ENCODE results near the gene ST6GALNAC3.
"Not testable (repeated sequence)": the region's sequence is repeated elsewhere in the genome, so short reads cannot be mapped to it uniquely, and the experiment has no call there.

The ST6GALNAC3 gene

DNA sequence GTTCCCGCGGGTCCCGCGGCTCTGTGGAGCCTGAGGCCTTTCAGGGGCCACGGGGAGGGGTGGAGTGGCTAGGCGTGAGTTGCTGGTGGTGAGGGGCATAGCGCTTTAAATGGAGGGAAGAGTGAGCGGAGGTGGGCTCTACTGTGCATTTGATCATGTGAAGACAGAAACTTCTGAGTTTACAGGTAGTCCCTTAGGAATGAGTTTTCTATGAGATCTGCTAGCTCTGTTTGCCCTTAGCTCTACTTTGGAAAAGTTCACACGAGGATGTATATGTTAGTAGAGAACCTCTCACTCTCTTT, 593 bp downstream of the ST6GALNAC3 start:
- no peak for DNase-seq

DNA sequence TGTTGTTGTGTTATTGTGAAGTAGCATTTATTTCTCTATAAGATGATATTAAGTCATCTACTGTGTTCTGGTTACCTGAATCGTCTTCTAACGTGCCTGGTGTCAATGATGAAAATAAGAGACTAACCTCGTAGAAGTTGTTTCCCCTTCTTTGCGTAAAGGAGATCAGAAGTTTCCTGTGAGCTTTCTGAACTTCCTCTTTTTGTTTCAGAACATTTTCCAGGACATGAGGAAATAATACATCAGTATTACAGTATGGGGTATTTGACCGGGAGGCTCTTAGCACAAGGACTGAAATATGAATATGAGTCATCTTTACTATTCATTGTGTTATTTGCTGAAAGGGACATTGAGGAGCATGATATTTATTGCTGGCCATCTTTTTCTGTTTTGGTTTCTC, 1.3 kb downstream of the ST6GALNAC3 start:
- DNase-seq, result no peak

- DNase-seq, result no peak
Measured at GRCh38 chr1:76079475-76080227, 5.1 kb downstream of the ST6GALNAC3 start.

DNA sequence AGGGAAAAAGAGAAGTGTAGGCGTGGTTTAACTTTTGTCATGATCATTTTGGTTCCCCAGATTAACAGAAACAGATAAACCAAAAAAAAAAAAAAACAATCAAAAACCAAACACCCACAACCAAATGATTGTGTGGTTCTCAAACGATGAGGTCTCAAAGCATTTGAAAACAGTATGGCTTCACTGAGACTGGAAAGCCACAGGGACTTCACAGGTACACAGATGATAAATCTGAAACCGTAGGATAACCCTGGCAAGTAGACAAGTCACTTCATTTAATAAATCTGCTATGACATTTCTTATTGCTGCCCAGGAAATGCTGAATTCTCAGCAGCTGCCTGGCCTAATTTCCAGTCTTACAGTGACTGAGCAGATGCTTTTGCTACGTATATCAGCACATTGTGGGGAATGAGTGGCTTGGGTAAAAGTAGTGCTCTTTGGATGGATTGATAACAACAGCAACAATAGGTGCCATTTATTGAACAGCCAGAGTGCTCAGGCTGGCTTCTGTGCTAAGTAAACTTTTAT, 6.1 kb downstream of the ST6GALNAC3 start:
- no peak for DNase-seq

DNA sequence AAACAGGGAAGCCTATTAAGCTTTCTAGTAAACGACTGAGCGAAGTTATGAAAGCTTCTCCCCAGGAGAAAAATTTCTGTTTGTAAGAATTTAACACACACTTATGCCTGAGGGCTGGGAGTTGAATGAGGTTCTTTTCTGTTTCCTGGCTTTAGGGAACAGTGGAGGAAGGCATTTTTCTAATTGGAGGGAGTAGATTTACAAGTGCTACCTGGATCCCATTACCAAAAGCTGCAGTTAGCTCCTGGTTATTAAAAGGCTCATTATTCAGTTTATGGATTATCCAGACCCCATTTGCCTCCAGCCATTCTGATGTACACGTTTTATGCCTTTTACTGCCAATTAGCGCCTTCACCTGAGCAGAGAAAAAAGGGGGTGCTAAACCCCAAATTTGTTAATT, 7.5 kb downstream of the ST6GALNAC3 start:
- DNase-seq, result no peak

GRCh38 chr1:76083189-76083588, 8.6 kb downstream of the ST6GALNAC3 start:
- DNase-seq, result no peak

DNA sequence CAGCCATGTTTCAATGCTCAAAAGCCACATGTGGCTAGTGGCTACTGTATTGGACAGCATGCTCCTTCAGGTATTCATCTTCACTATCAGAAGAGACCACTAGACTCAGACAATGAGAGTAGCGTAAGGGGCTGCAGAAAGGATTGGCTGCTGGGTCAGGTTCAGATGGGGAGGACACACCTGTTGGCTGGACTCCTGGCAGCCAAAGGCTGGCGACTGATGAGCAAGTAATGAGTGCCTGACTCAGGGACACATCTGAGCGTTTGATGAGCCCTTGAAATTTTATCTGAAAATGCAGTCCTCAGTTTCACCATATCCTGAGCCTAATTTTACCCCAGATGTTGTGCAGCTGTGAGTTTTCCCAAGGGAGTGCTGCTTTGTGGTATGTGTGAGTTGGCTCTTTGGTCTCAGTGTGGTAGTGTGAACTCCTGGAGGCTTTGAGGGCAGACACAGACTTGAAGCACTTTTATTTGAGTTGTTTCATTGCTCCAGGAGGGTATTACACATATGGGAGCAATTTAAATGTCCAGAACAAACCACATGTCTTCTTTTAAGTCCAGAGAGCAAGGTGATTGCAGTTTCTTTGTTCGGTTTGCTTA, 9.6 kb downstream of the ST6GALNAC3 start:
- DNase-seq, result no peak

GRCh38 chr1:76084685-76085084, 10.1 kb downstream of the ST6GALNAC3 start:
- no peak for DNase-seq

DNA sequence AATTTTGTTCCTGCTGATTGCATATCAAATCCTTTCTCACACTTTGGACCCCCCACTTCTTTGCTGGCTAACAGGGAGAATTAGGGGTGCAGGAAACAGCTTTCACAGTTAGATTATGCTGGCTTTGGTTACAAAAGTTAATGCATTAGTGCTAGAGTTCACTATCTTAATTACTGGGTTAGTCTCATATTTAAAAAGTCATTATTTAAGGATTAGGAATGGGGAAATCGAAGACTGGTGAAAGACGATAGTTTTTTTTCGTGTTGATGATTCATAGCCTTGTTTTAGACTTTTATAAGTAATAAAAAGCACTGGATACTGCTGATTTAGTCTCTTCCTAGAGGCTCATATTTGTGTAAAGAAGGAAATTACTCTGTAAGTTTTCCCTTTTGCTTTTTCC, 11.6 kb downstream of the ST6GALNAC3 start:
- no peak for DNase-seq

DNA sequence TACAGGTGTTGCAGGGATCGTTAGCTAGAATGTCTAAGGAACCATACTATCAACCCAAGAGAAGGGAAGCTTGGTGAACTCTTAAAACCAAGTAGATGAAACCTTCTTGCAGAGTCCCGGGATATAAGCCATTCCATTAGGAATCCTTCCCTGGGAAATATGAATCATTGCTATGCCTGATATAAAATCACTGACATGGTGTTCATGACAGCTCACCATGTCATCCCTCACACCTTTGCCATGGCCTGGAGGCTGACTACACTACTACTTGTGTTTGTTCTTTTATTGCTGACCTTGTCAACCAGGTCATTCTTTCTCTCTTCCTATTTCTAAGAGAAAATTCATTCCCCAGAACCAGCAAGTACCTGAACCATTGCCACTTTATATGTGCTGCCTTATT, 12.1 kb downstream of the ST6GALNAC3 start:
- no peak for DNase-seq

DNA sequence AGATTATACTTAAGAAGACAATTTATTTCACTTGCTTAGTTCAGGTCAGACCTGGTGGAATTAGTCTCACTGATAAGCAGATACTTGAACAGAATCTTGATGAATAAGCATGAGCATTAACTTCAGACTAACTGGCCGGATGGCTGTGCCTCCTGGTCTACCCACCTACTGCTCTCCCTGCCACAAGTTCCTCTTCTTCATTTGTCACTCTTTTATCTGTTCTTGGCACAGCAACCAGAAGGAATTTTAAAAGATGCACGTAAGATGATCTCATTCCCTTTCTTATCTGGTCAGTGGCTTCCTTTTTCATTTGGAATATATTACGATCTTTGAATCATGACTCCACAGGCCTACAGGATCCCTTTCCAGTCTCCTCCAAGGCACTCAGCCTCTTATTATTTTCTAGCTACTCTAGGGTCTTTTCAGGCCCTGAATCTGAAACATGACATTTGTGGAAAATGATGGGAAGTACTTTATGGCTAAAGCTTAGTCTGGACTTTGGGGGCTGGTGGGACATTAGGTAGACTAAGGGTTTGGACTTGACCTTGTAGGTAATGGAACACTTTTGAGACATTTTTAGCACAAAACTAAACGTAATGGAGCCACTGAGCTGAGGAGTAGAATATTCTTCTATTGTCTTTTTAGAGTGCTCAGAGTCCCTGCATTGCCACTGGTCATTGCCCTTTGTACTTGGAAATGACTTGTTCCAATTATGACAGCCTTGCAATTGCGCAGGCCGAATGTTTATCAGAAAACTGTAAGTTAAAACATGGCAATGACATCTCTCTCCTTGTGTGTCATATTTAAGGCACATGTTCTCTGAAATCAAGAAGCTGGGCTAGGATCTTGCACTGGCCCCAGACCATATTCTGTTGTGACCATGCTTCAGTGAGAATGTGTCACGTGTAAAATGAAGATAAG, 16.0 kb downstream of the ST6GALNAC3 start:
- DNase-seq, result peak; percentile 7

DNA sequence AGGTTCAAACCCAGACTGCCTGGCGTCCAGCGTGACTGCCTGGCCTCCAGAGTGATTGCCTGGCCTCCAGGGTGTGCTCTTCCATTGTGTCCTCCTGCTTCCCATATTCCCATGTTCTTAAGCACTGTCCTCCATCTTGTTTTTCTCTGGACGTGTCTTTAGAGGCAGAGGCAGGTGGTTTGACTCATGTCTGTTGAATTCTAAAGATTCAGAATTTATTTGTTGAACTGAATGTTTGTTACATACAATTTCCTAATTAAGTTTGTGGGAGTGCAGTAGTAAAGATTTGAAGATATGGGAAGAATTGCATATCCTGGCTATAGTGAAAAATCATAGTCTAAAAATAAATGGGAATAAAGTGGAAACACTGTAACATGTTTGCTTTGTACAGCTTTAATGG, 18.3 kb downstream of the ST6GALNAC3 start:
- no peak for DNase-seq

DNA sequence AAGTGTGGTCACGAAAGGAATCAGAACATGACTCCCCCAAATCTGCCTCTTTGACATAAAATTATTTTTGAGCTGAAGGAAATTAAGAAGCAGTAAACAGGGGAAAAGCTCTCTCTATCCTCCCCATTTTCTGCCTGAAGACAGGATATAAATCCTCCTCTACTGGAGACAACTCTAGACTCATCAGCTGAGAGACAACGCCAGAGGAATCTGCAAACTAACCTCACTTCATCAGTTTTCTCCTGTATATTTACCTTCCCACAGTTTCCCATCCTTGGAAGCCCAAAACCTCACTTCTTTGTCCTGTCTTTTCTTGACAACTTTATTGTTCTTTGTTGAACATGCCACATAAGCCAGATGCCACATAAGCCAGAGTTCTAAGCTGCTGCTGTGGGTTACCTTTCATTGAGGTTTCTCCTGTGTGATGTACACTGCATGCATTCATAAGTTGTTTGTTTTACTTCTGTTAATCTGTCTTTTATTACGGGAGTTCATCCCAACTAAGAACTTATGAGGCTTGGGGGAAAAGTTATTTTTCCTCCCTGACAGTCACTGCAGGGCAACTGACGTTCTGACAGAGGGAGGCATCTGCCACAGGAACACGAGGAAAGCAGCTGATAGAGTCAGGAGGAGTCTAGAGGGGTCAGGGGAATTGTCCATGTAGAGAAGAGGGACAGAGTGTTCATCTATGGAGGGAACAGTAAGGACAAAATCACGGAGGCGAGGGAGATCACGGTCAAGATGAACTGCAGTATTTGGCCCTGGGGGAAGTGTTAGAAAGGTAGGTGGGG, 19.2 kb downstream of the ST6GALNAC3 start:
- no peak for DNase-seq

DNA sequence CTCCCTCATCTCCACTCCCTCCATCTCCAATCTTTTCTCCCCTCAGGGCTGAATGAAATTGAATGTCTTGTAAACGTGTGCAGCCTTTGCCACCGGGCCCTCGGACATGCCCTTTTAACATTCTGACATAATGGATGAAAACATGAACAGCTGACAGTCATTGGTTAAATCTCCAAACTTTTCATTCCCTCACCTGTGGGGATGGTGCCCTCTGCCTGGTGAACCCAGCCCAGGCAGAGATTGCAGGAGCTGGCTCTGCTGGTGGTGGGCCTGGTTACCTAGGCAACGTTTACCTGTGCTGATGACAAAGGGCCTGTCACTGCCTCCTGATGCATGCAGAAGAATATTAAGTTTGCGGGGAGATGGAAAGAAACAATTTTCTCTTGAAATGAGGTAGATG, 21.3 kb downstream of the ST6GALNAC3 start:
- no peak for DNase-seq

- not testable (repeated sequence) for DNase-seq
Measured at GRCh38 chr1:76097064-76097463, 22.5 kb downstream of the ST6GALNAC3 start.

DNA sequence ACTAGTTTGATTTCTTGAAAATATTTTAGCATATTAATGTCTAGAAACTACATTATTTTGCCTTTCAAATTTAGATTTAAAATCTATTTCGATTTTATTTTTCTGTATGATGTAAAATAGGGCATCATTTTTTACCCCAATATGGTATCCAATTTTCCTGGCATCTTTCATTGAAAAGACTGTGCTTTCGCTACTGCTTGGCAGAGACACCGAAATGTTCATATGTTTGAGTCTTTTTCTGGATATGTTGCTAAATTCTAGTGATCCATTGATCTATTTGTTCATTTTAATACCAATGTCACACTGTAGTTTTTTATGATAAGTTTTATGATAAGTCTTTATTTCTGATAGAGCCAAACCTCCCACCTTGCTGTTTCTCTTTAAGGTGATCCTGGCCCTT, 24.3 kb downstream of the ST6GALNAC3 start:
- DNase-seq, result no peak

DNA sequence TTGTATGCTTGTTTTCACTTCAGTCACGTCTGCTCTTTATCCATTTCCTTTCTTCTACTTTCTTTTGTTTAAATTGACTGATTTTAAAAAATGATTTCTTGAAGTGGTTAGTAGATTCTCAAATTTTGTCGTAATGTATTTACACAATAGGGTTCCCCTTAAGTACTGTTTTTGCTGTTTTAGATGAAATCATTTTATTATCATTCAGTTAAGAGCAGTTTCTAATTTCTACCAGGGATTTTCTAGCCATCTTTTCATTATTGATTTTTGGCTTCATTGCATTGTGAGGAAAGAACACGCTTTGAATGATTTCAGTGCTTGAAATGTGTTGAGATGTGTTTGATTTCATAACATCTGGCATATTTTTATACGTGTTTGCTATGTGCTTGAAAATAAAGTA, 27.0 kb downstream of the ST6GALNAC3 start:
- DNase-seq, result no peak

DNA sequence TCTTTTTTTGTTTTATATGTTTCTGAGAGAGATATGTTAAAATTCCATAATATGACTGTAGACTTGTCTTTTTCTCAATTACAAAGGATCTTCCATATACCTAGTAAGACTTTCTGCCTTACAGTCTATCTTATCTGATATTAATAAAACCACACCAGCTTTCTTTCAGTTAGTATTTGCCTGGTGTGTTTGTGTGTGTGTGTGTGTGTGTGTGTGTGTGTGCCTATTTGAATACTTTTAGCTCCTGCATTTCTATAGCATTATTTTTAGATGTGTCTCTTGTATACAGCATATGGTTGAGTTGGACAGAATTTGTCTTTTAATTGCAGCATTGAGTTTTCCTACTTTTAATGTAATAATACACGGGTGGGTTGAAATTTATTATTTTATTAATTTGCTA, 27.5 kb downstream of the ST6GALNAC3 start:
- no peak for DNase-seq

DNA sequence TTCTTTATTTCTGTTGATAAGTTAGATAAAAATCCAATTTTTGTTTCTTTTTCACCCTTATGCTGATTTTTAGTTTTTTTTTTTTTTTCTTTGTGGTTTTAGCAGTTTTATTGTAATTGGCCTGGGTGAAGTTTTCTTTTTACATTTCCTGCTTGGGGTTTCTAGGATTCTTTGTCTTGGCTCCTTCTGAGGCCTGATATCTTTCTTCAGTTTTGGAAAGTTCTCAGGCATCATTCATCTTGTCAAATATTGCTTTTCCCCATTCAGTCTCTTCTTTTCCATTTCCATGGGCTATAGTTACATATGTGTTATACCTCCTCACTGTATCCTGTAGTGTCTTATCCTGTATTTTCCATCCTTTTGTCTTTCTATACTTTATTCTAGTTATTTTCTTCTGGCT, 28.5 kb downstream of the ST6GALNAC3 start:
- no peak for DNase-seq

- no peak for DNase-seq
Measured at GRCh38 chr1:76105372-76105771, 30.8 kb downstream of the ST6GALNAC3 start.

DNA sequence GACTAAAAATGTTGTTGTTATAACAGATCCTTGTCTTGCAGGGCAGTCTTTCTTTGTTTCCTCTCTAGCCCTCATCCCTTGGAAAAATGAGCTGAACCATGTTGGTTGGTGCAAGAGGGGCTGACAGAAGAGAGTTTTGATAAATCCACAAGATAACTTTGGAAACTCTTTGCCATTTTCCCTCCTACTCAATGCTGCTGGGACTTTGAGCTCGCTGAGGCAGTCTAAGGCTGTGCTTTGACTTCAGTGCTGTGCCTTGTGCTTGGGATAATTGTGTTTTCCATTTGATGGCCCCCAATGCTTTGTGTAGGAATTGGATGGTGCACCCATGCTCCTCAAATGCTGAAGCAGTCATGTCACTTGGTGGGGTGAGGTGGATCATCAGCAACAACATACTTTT, 31.7 kb downstream of the ST6GALNAC3 start:
- no peak for DNase-seq

DNA sequence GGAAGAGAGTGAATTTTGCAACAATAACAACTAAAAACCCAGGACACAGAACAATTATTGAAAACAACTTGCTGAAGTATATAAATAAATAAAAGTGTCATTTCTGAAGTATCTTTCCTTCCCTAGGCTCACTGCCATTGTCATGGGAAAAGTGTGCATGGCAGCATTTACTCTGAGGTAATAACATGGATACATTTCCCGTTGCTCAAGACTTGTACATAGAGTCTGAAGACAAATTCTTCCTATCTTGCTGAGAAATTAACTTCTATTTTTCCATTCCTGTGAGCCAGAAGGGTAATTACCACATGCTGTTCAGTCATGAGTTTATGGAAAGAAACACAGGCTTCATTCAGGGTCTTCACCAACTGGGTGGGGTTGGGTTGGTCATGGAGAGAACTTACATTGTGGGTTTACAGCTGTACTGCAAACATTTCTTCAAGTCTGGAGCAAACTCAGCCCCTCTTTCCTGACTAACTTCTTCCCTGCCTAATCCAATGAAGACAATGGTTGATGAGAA, 32.2 kb downstream of the ST6GALNAC3 start:
- no peak for DNase-seq

GRCh38 chr1:76109404-76109803, 34.9 kb downstream of the ST6GALNAC3 start:
- no peak for DNase-seq
